ENCODE results near the gene TLX2. TPM values are rescaled to one million over a fixed set of nuclear protein-coding genes. Genes with fewer than 3 reads are reported as not detected.

The TLX2 gene
- total RNA-seq, 1 donor from 2014 or later: not detected

DNA sequence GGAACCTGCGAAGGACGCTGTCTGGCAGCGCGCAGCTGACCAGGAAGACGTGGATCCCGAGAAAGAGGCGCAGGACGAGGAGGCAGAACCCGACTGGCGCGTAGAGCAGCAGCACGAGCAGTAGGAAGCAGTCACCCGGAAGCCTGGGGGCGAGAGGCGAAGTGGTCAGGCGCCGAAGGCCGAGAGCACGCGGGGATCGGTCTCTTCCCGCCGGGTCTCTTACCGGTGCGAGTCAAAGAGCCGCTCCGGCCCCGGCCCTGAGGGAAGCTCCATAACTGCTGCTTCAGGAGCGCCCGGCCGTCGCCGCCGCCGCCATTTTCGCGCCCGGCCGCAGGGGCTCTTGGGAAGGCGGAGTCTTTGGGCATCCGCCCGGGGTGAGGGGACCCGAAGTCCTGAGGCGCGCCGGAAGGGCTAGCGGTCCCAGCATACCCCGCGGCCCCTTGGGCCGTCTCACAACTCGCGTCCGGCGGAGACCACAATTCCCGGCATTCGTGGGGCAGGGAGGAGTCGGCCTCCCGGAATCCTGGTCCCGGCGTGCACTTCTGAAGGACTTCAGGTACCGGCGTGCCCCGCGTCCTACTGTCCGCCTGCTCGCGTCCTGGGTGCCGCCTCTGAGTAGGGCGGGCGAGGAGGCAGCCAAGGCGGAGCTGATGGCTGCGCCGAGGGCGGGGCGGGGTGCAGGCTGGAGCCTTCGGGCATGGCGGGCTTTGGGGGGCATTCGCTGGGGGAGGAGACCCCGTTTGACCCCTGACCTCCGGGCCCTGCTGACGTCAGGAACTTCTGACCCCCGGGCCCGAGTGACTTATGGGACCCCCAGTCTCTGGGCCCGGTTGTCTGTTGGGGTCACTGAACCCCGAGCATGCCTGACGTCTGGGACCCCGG, 15.3 kb downstream of the TLX2 start, which contains the start of the genes AUP1 and HTRA2:
TSS of gene AUP1 (minus strand) at position 350 of the 882 bp plus-strand sequence. CDS start at position 273, 77 bp downstream.
TSS of gene HTRA2 (plus strand) at position 577 of the 882 bp plus-strand sequence. CDS start at position 651, 74 bp downstream.
- Histone ChIP-seq H3K4me3 (ENCODE audit: low read depth, low read length) (peak within 1 kb of the TSS; percentile 92), H3K27me3 (ENCODE audit: control insufficient read depth, insufficient read depth, low read length) (no peaks in the 10 kb centered on the region), H3K36me3 (ENCODE audit: control insufficient read depth, insufficient read depth, low read length) (peaks cover 16% of the 10 kb centered on the region)
- peak; percentile 97 for DNase-seq (ENCODE audit: low read depth)
- TF ChIP-seq, protein P1, sequence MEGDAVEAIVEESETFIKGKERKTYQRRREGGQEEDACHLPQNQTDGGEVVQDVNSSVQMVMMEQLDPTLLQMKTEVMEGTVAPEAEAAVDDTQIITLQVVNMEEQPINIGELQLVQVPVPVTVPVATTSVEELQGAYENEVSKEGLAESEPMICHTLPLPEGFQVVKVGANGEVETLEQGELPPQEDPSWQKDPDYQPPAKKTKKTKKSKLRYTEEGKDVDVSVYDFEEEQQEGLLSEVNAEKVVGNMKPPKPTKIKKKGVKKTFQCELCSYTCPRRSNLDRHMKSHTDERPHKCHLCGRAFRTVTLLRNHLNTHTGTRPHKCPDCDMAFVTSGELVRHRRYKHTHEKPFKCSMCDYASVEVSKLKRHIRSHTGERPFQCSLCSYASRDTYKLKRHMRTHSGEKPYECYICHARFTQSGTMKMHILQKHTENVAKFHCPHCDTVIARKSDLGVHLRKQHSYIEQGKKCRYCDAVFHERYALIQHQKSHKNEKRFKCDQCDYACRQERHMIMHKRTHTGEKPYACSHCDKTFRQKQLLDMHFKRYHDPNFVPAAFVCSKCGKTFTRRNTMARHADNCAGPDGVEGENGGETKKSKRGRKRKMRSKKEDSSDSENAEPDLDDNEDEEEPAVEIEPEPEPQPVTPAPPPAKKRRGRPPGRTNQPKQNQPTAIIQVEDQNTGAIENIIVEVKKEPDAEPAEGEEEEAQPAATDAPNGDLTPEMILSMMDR (IDR thresholded peaks at IDR 0.05; ENCODE audit: insufficient read depth, low read length, severe bottlenecking): no peak
- no peak for FAIRE-seq

- peaks cover 16% of the 10 kb centered on the region for H3K36me3 ChIP-seq (ENCODE audit: control insufficient read depth, insufficient read depth, low read length)
- H3K4me3 ChIP-seq (ENCODE audit: low read depth, low read length): peak overlapping the region; percentile 92
- TF ChIP-seq, protein P1 (IDR thresholded peaks at IDR 0.05; ENCODE audit: insufficient read depth, low read length, severe bottlenecking): no peak
- FAIRE-seq (no peak), DNase-seq (ENCODE audit: low read depth) (no peak)
- no peaks in the 10 kb centered on the region for H3K27me3 ChIP-seq (ENCODE audit: control insufficient read depth, insufficient read depth, low read length)
Observed at GRCh38 chr2:74530239-74531187, 16.3 kb downstream of the TLX2 start.

DNA sequence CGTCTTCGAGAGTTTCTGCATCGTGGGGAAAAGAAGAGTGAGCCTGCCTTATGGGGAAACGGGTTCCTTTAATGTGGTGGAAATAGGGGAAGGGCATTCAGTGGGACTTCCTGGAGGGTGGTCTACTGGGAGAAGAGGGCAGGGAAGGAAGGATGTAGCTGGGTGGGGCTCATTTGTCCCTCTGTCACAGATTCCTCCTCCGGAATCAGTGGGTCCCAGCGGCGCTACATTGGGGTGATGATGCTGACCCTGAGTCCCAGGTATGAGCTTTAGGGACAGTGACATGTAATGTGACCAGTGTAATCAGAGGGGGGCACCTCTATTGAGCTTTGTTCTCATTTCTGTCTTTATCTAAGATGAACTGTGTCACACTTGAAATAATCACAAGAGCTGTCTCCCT, 17.4 kb downstream of the TLX2 start:
- TF ChIP-seq, protein P1 (IDR thresholded peaks at IDR 0.05; ENCODE audit: insufficient read depth, low read length, severe bottlenecking): no peak
- H3K36me3 ChIP-seq (ENCODE audit: control insufficient read depth, insufficient read depth, low read length): peaks cover 14% of the 10 kb centered on the region
- FAIRE-seq: no peak
- no peaks in the 10 kb centered on the region for H3K27me3 ChIP-seq (ENCODE audit: control insufficient read depth, insufficient read depth, low read length)
- DNase-seq (ENCODE audit: low read depth): no peak
- no peak overlapping the region for H3K4me3 ChIP-seq (ENCODE audit: low read depth, low read length)

DNA sequence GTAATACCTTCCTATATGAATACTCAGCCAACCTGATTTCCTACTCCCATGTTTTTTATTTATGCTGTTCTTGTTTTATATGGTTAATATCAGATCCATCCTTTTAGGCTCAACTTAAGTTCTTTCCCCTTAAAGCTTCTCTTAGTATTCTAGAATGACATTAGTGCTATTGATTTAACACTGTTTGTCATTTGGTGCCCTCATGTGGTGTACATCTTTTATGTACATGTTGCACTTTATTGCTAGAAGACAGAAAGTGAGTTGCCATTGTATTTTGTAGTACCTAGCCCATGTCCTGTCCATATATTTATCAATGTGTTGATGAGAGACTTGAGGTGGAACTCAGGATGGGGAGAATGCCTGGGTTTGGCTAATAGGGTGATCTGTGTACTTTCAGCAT, 18.0 kb downstream of the TLX2 start:
- Histone ChIP-seq H3K4me3 (ENCODE audit: low read depth, low read length) (no peak overlapping the region), H3K36me3 (ENCODE audit: control insufficient read depth, insufficient read depth, low read length) (peaks cover 11% of the 10 kb centered on the region), H3K27me3 (ENCODE audit: control insufficient read depth, insufficient read depth, low read length) (no peaks in the 10 kb centered on the region)
- FAIRE-seq (no peak), DNase-seq (ENCODE audit: low read depth) (peak; percentile 63)
- TF ChIP-seq, protein P1 (IDR thresholded peaks at IDR 0.05; ENCODE audit: insufficient read depth, low read length, severe bottlenecking): peak; percentile 28

GRCh38 chr2:74533464-74533863, 19.2 kb downstream of the TLX2 start:
- DNase-seq (ENCODE audit: low read depth): no peak
- H3K36me3 ChIP-seq (ENCODE audit: control insufficient read depth, insufficient read depth, low read length): peaks cover 7% of the 10 kb centered on the region
- no peaks in the 10 kb centered on the region for H3K27me3 ChIP-seq (ENCODE audit: control insufficient read depth, insufficient read depth, low read length)
- no peak for FAIRE-seq
- H3K4me3 ChIP-seq (ENCODE audit: low read depth, low read length): no peak overlapping the region
- TF ChIP-seq, protein P1 (IDR thresholded peaks at IDR 0.05; ENCODE audit: insufficient read depth, low read length, severe bottlenecking): no peak
